Activated T-cell treated with anti-CD3 and anti-CD28 coated beads for 1 hour (primary cell): ENCODE measurements around the gene BOLA2B.
"Not testable (repeated sequence)": the region's sequence is repeated elsewhere in the genome, so short reads cannot be mapped to it uniquely, and the experiment has no call there.

Experiments used
- DNase-seq: peaks from one replicate; pipeline ENCODE4 v3.0.0-alpha.2; 2020; ENCODE audit warnings: low read depth

Gene BOLA2B

GRCh38 chr16:30184096-30184890 is 9.2 kb downstream of the BOLA2B start:
- DNase-seq: peak; percentile 69

- peak; percentile 75 for DNase-seq
Observed at GRCh38 chr16:30183233-30184095, 10.0 kb downstream of the BOLA2B start, which contains the start of gene CORO1A. CORO1A (plus strand) TSS chr16:30183602; CDS start chr16:30185210, 1,608 bp downstream.

GRCh38 chr16:30180741-30181140 is 12.7 kb downstream of the BOLA2B start:
- no peak for DNase-seq

- no peak for DNase-seq
Observed at GRCh38 chr16:30179931-30180330, 13.5 kb downstream of the BOLA2B start.

GRCh38 chr16:30179195-30179594 is 14.3 kb downstream of the BOLA2B start:
- DNase-seq: no peak

- not testable (repeated sequence) for DNase-seq
Observed at GRCh38 chr16:30176876-30177275, 16.6 kb downstream of the BOLA2B start.

- no peak for DNase-seq
Observed at GRCh38 chr16:30173054-30173453, 20.4 kb downstream of the BOLA2B start.

GRCh38 chr16:30170145-30170544 is 23.3 kb downstream of the BOLA2B start:
- not testable (repeated sequence) for DNase-seq

GRCh38 chr16:30169416-30169815 is 24.1 kb downstream of the BOLA2B start:
- not testable (repeated sequence) for DNase-seq

- DNase-seq: not testable (repeated sequence)
Observed at GRCh38 chr16:30168746-30169145, 24.7 kb downstream of the BOLA2B start.

GRCh38 chr16:30166202-30166902 is 27.1 kb downstream of the BOLA2B start:
- DNase-seq: no peak

- no peak for DNase-seq
Observed at GRCh38 chr16:30163538-30163937, 29.9 kb downstream of the BOLA2B start.

GRCh38 chr16:30157214-30157613 is 36.3 kb downstream of the BOLA2B start:
- no peak for DNase-seq

- no peak for DNase-seq
Observed at GRCh38 chr16:30155188-30155587, 38.3 kb downstream of the BOLA2B start.

GRCh38 chr16:30152517-30152916 is 40.9 kb downstream of the BOLA2B start:
- DNase-seq: no peak

GRCh38 chr16:30151091-30151490 is 42.4 kb downstream of the BOLA2B start:
- no peak for DNase-seq

- no peak for DNase-seq
Observed at GRCh38 chr16:30149250-30149930, 44.1 kb downstream of the BOLA2B start.

- no peak for DNase-seq
Observed at GRCh38 chr16:30147843-30148510, 45.5 kb downstream of the BOLA2B start.

- DNase-seq: no peak
Observed at GRCh38 chr16:30145657-30146056, 47.8 kb downstream of the BOLA2B start.

GRCh38 chr16:30144917-30145316 is 48.5 kb downstream of the BOLA2B start:
- no peak for DNase-seq

- no peak for DNase-seq
Observed at GRCh38 chr16:30144017-30144416, 49.4 kb downstream of the BOLA2B start.
